Neural crest cell (in vitro differentiated cells): ENCODE results near the gene COA3. TPM values are rescaled to one million over a fixed set of nuclear protein-coding genes. Genes with fewer than 3 reads are reported as not detected.

Source experiments
- DNase-seq: peaks from one replicate; pipeline ENCODE4 v3.0.0; 2021; ENCODE audit warnings: low read depth, mixed read lengths, low spot score
- H3K27ac Mint-ChIP-seq: one replicate; pipeline ENCODE4 v1.8.0; 2021; ENCODE audit warnings: mild to moderate bottlenecking, mixed read lengths; ENCODE audit not compliant: unreplicated experiment
- H3K27me3 Mint-ChIP-seq: 2 replicates; pipeline ENCODE4 v1.8.0; 2021; ENCODE audit warnings: low read depth, mild to moderate bottlenecking, mixed read lengths
- H3K36me3 Mint-ChIP-seq: 2 replicates; pipeline ENCODE4 v1.8.0; 2021; ENCODE audit warnings: low read depth, mild to moderate bottlenecking, mixed read lengths
- H3K4me1 Mint-ChIP-seq: 2 replicates; pipeline ENCODE4 v1.8.0; 2021; ENCODE audit warnings: mixed read lengths
- H3K4me3 Mint-ChIP-seq: one replicate; pipeline ENCODE4 v1.8.0; 2021; ENCODE audit warnings: mild to moderate bottlenecking, mixed read lengths
- H3K9me3 Mint-ChIP-seq: 2 replicates; pipeline ENCODE4 v1.8.0; 2021; ENCODE audit warnings: mixed read lengths
- CTCF ChIP-seq: fragments of 200-600 bp; sonication (generic); conservative IDR thresholded peaks from 2 replicates; pipeline ENCODE4 v1.5.0; 2021; ENCODE audit warnings: antibody characterized with exemption, mild to moderate bottlenecking
- total RNA-seq: library from RNA; stranded (reverse); gene quantifications from 2 replicates; pipeline ENCODE4 v1.2.1, GENCODE V29; 2021

COA3 gene
- total RNA-seq, 1 donor from 2014 or later: 92.7 TPM

GRCh38 chr17:42797067-42798007 is 1.2 kb downstream of the COA3 start:
- peak overlapping the region; percentile 98 for H3K4me3 Mint-ChIP-seq

GRCh38 chr17:42796066-42796758 is 2.3 kb downstream of the COA3 start:
- no peak for DNase-seq
- Mint-ChIP-seq H3K9me3 (peaks cover 3% of the 10 kb centered on the region), H3K4me1 (peaks cover 13% of the 10 kb centered on the region), H3K4me3 (peak overlapping the region; percentile 98), H3K36me3 (peaks cover 9% of the 10 kb centered on the region), H3K27me3 (peaks cover 18% of the 10 kb centered on the region), H3K27ac (no peak overlapping the region)
- TF ChIP-seq CTCF: no peak

More at GRCh38 chr17:42797067-42798007, 1.2 kb downstream of the COA3 start:
- DNase-seq: no peak
- Mint-ChIP-seq H3K27me3 (peaks cover 23% of the 10 kb centered on the region), H3K27ac (peak overlapping the region; percentile 4), H3K9me3 (peaks cover 3% of the 10 kb centered on the region), H3K36me3 (peaks cover 9% of the 10 kb centered on the region), H3K4me1 (peaks cover 13% of the 10 kb centered on the region)
- no peak for TF ChIP-seq CTCF

- peaks cover 3% of the 10 kb centered on the region for H3K9me3 Mint-ChIP-seq
- no peak for TF ChIP-seq CTCF
- DNase-seq: no peak
- H3K4me1 Mint-ChIP-seq: peaks cover 13% of the 10 kb centered on the region
- no peak overlapping the region for H3K27ac Mint-ChIP-seq
- H3K27me3 Mint-ChIP-seq: peaks cover 17% of the 10 kb centered on the region
- H3K36me3 Mint-ChIP-seq: peaks cover 9% of the 10 kb centered on the region
- peak overlapping the region; percentile 69 for H3K4me3 Mint-ChIP-seq
Observed at GRCh38 chr17:42795465-42795864, 3.0 kb downstream of the COA3 start.

- Mint-ChIP-seq H3K4me3 (peak overlapping the region; percentile 69), H3K27ac (no peak overlapping the region), H3K36me3 (peaks cover 9% of the 10 kb centered on the region), H3K27me3 (peaks cover 13% of the 10 kb centered on the region), H3K4me1 (peaks cover 13% of the 10 kb centered on the region), H3K9me3 (peaks cover 3% of the 10 kb centered on the region)
- no peak for DNase-seq
- TF ChIP-seq CTCF: no peak
Observed at GRCh38 chr17:42795061-42795460, 3.4 kb downstream of the COA3 start.

- no peak for TF ChIP-seq CTCF
- no peak for DNase-seq
- Mint-ChIP-seq H3K4me3 (peak overlapping the region; percentile 26), H3K36me3 (peaks cover 5% of the 10 kb centered on the region), H3K27ac (no peak overlapping the region), H3K9me3 (no peaks in the 10 kb centered on the region), H3K4me1 (peaks cover 4% of the 10 kb centered on the region), H3K27me3 (peaks cover 15% of the 10 kb centered on the region)
Observed at GRCh38 chr17:42792545-42792944, 6.0 kb downstream of the COA3 start.
